Liver (tissue), 9 donors: ENCODE results near the gene PRIM2. TPM values are rescaled to one million over a fixed set of nuclear protein-coding genes. Genes with fewer than 3 reads are reported as not detected.
"Not testable (repeated sequence)": the region's sequence is repeated elsewhere in the genome, so short reads cannot be mapped to it uniquely, and the experiment has no call there.

Source experiments
- DNase-seq: peaks from one replicate; pipeline ENCODE4 v3.0.0-alpha.2; 2017; ENCODE audit warnings: low spot score
- H3K27ac ChIP-seq, 2 donors: one replicate each; pipeline ENCODE4 v1.7.0; 2013; ENCODE audit warnings: inconsistent platforms in 2 of 2, low read length in 2 of 2, control low read depth in 1 of 2, low read depth in 1 of 2, mild to moderate bottlenecking in 1 of 2
- H3K27me3 ChIP-seq, 4 donors: one replicate each; pipeline versions ENCODE4 v1.6.1 to v1.7.0; 2013; ENCODE audit warnings: low read length in 3 of 4, inconsistent platforms in 1 of 4, mild to moderate bottlenecking in 1 of 4, moderate library complexity in 1 of 4; ENCODE audit not compliant: control insufficient read depth in 4 of 4, insufficient read depth in 4 of 4
- H3K36me3 ChIP-seq, 4 donors: one replicate each; pipeline versions ENCODE4 v1.6.1 to v1.7.0; 2013; ENCODE audit warnings: low read length in 3 of 4, mild to moderate bottlenecking in 3 of 4, low read depth in 1 of 4, moderate library complexity in 1 of 4; ENCODE audit not compliant: control insufficient read depth in 4 of 4, insufficient read depth in 3 of 4
- H3K4me1 ChIP-seq, 4 donors: one replicate each; pipeline versions ENCODE4 v1.6.1 to v1.7.0; 2013; ENCODE audit warnings: low read length in 3 of 4, mild to moderate bottlenecking in 3 of 4, moderate library complexity in 1 of 4; ENCODE audit not compliant: control insufficient read depth in 4 of 4, insufficient read depth in 4 of 4
- H3K4me3 ChIP-seq, 3 donors: one replicate each; pipeline versions ENCODE4 v1.6.1 to v1.7.0; 2013; ENCODE audit warnings: low read length in 3 of 3, control low read depth in 1 of 3, low read depth in 1 of 3, mild to moderate bottlenecking in 1 of 3
- H3K9ac ChIP-seq, 2 donors: one replicate each; pipeline ENCODE4 v1.7.0; 2013; ENCODE audit warnings: low read length in 2 of 2, mild to moderate bottlenecking in 2 of 2, moderate library complexity in 2 of 2, control low read depth in 1 of 2, low read depth in 1 of 2
- H3K9me3 ChIP-seq, 4 donors: one replicate each; pipeline versions ENCODE4 v1.6.1 to v1.7.0; 2013; ENCODE audit warnings: low read length in 3 of 4; ENCODE audit not compliant: control insufficient read depth in 4 of 4
- EGR1 ChIP-seq, 2 donors: IDR thresholded peaks; 2 replicates each; pipeline ENCODE4 v1.6.1; 2016 to 2018; ENCODE audit warnings: antibody characterized with exemption in 2 of 2, low read depth in 2 of 2
- FOXA1 ChIP-seq: IDR thresholded peaks from 2 replicates; pipeline ENCODE4 v1.6.1; 2016; ENCODE audit warnings: antibody characterized with exemption
- FOXA2 ChIP-seq: IDR thresholded peaks from 2 replicates; pipeline ENCODE4 v1.6.1; 2016; ENCODE audit warnings: antibody characterized with exemption
- HNF4A ChIP-seq, 2 donors: conservative IDR thresholded peaks; 2 replicates each; pipeline ENCODE4 v1.6.1; 2016; ENCODE audit warnings: antibody characterized with exemption in 2 of 2, mild to moderate bottlenecking in 2 of 2
- HNF4G ChIP-seq: IDR thresholded peaks from 2 replicates; pipeline ENCODE4 v1.6.1; 2016; ENCODE audit warnings: antibody characterized with exemption
- JUND ChIP-seq, 2 donors: IDR thresholded peaks; 2 replicates each; pipeline ENCODE4 v1.6.1; 2016; ENCODE audit warnings: antibody characterized with exemption in 2 of 2
- SP1 ChIP-seq: IDR thresholded peaks from 2 replicates; pipeline ENCODE4 v1.6.1; 2018; ENCODE audit warnings: antibody characterized with exemption, mild to moderate bottlenecking
- TAF1 ChIP-seq: conservative IDR thresholded peaks from 2 replicates; pipeline ENCODE4 v1.6.1; 2016; ENCODE audit warnings: antibody characterized with exemption, mild to moderate bottlenecking
- WGBS: extraction: QIAGEN DNeasy Blood & Tissue Kit; methylation state at CpG from one replicate; pipeline ENCODE4 v1.1.7; 2013; 5-methylcytosine and 5-hydroxymethylcytosine counted together
- polyA plus RNA-seq, 2 donors: library from polyadenylated mRNA; stranded (reverse) in 1 of 2; unstranded in 1 of 2; fragments of 200-250 nt in 1 of 2; fragments of >200 nt in 1 of 2; fragmentation: Nextera tagmentation in 1 of 2; extraction: Ambion mirVana in 1 of 2; gene quantifications; one replicate each; pipeline versions ENCODE4 v1.2.1 to v1.2.3, GENCODE V29; 2013 to 2015
- total RNA-seq, 2 donors: library from RNA; depleted of rRNA; stranded (reverse); fragments of >200 nt; gene quantifications; one replicate each; pipeline ENCODE4 v1.2.3, GENCODE V29; 2014
- TF ChIP-seq, protein P1 (sequence below): IDR thresholded peaks from 2 replicates; pipeline ENCODE4 v1.6.1; 2016; ENCODE audit warnings: antibody characterized with exemption, mild to moderate bottlenecking
- TF ChIP-seq, protein P2 (sequence below): IDR thresholded peaks from 2 replicates; pipeline ENCODE4 v1.6.1; 2016; ENCODE audit warnings: antibody characterized with exemption
- TF ChIP-seq, protein P3 (sequence below): fragments of 150-350 bp; IDR thresholded peaks from 2 replicates; pipeline ENCODE4 v1.5.1; 2017; ENCODE audit warnings: improper control_type of control experiment, low read depth, low read length; ENCODE audit not compliant: missing input control
- TF ChIP-seq, protein P4 (sequence below): IDR thresholded peaks from 2 replicates; pipeline ENCODE4 v1.6.1; 2016; ENCODE audit warnings: antibody characterized with exemption
- TF ChIP-seq, protein P5 (sequence below): IDR thresholded peaks from 2 replicates; pipeline ENCODE4 v1.6.1; 2016; ENCODE audit warnings: antibody characterized with exemption
- donor health status: healthy.
- donor health status: healthy.
- donor health status: healthy.
- donor health status: healthy.
- donor health status: healthy.

PRIM2 gene
- total and polyA plus RNA-seq, 4 donors, result 1.6 to 13.0 (median 3.5) TPM

DNA sequence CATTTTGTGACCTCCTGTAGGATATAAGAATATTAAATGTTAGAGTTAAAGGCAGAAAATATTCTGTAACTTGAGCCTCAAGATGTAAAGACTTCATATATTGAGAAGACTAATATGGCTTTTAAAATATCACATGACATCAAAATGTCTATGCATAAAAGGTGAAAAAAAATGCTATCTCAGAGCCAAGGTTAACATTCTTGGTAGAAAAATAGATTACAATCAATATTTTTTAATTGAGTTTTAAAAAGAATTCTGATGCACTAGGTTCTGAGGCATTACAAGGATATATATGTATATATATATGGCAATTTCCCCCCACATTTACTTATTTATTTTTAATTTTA is 49.2 kb upstream of the PRIM2 start:
- DNase-seq, result no peak
- Histone ChIP-seq H3K27me3 (no peaks in the 10 kb centered on the region), H3K9me3 (no peaks in the 10 kb centered on the region), H3K27ac (no peak overlapping the region), H3K9ac (no peak overlapping the region), H3K36me3 (no peaks in the 10 kb centered on the region), H3K4me1 (no peaks in the 10 kb centered on the region), H3K4me3 (no peak overlapping the region)
- TF ChIP-seq, protein P1, sequence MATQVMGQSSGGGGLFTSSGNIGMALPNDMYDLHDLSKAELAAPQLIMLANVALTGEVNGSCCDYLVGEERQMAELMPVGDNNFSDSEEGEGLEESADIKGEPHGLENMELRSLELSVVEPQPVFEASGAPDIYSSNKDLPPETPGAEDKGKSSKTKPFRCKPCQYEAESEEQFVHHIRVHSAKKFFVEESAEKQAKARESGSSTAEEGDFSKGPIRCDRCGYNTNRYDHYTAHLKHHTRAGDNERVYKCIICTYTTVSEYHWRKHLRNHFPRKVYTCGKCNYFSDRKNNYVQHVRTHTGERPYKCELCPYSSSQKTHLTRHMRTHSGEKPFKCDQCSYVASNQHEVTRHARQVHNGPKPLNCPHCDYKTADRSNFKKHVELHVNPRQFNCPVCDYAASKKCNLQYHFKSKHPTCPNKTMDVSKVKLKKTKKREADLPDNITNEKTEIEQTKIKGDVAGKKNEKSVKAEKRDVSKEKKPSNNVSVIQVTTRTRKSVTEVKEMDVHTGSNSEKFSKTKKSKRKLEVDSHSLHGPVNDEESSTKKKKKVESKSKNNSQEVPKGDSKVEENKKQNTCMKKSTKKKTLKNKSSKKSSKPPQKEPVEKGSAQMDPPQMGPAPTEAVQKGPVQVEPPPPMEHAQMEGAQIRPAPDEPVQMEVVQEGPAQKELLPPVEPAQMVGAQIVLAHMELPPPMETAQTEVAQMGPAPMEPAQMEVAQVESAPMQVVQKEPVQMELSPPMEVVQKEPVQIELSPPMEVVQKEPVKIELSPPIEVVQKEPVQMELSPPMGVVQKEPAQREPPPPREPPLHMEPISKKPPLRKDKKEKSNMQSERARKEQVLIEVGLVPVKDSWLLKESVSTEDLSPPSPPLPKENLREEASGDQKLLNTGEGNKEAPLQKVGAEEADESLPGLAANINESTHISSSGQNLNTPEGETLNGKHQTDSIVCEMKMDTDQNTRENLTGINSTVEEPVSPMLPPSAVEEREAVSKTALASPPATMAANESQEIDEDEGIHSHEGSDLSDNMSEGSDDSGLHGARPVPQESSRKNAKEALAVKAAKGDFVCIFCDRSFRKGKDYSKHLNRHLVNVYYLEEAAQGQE, result no peak
- TF ChIP-seq FOXA1, result no peak
- TF ChIP-seq, protein P2, sequence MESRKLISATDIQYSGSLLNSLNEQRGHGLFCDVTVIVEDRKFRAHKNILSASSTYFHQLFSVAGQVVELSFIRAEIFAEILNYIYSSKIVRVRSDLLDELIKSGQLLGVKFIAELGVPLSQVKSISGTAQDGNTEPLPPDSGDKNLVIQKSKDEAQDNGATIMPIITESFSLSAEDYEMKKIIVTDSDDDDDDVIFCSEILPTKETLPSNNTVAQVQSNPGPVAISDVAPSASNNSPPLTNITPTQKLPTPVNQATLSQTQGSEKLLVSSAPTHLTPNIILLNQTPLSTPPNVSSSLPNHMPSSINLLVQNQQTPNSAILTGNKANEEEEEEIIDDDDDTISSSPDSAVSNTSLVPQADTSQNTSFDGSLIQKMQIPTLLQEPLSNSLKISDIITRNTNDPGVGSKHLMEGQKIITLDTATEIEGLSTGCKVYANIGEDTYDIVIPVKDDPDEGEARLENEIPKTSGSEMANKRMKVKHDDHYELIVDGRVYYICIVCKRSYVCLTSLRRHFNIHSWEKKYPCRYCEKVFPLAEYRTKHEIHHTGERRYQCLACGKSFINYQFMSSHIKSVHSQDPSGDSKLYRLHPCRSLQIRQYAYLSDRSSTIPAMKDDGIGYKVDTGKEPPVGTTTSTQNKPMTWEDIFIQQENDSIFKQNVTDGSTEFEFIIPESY, result no peak
- no peak for TF ChIP-seq TAF1
- no peak for TF ChIP-seq EGR1 (IDR thresholded peaks at IDR 0.05; ENCODE audit: low read depth in 2 of 2)
- TF ChIP-seq JUND (IDR thresholded peaks at IDR 0.05), result no peak
- TF ChIP-seq, protein P3, sequence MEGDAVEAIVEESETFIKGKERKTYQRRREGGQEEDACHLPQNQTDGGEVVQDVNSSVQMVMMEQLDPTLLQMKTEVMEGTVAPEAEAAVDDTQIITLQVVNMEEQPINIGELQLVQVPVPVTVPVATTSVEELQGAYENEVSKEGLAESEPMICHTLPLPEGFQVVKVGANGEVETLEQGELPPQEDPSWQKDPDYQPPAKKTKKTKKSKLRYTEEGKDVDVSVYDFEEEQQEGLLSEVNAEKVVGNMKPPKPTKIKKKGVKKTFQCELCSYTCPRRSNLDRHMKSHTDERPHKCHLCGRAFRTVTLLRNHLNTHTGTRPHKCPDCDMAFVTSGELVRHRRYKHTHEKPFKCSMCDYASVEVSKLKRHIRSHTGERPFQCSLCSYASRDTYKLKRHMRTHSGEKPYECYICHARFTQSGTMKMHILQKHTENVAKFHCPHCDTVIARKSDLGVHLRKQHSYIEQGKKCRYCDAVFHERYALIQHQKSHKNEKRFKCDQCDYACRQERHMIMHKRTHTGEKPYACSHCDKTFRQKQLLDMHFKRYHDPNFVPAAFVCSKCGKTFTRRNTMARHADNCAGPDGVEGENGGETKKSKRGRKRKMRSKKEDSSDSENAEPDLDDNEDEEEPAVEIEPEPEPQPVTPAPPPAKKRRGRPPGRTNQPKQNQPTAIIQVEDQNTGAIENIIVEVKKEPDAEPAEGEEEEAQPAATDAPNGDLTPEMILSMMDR, result no peak
- no peak for TF ChIP-seq HNF4A (conservative IDR thresholded peaks at IDR 0.05)
- no peak for TF ChIP-seq FOXA2
- TF ChIP-seq SP1, result no peak
- TF ChIP-seq, protein P4, sequence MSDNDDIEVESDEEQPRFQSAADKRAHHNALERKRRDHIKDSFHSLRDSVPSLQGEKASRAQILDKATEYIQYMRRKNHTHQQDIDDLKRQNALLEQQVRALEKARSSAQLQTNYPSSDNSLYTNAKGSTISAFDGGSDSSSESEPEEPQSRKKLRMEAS, result no peak
- TF ChIP-seq, protein P5, sequence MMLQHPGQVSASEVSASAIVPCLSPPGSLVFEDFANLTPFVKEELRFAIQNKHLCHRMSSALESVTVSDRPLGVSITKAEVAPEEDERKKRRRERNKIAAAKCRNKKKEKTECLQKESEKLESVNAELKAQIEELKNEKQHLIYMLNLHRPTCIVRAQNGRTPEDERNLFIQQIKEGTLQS, result no peak
- TF ChIP-seq HNF4G, result no peak

GRCh38 chr6:57274113-57274824 is 43.2 kb upstream of the PRIM2 start:
- H3K36me3 ChIP-seq, H3K9ac ChIP-seq, H3K9me3 ChIP-seq, H3K4me1 ChIP-seq, H3K27ac ChIP-seq, DNase-seq, H3K27me3 ChIP-seq, H3K4me3 ChIP-seq: not testable (repeated sequence)
- 86% methylated on average over 17 of the region's 17 CpGs for WGBS
